ENCODE results near the gene NOC4L. TPM values are rescaled to one million over a fixed set of nuclear protein-coding genes. Genes with fewer than 3 reads are reported as not detected.

The NOC4L gene
- total RNA-seq, 2 donors from 2014 or later = 10.9 to 18.1 TPM

GRCh38 chr12:132139912-132140311, 4.3 kb upstream of the NOC4L start:
- ATAC-seq = no peak
- WGBS, 2 donors = 93 to 97% methylated on average over 20 to 27 of the region's 27 CpGs
- Histone ChIP-seq H3K4me1 (peaks cover 14% of the 10 kb centered on the region), H3K9me3 (no peaks in the 10 kb centered on the region), H3K27ac (no peak overlapping the region), H3K36me3 (replicated peaks in 1 of 2; ENCODE audit: insufficient read depth in 1 of 2, low read depth in 2 of 2) (peaks cover 11 to 27% of the 10 kb centered on the region in 2 donors), H3K27me3 (no peaks in the 10 kb centered on the region), H3K4me3 (no peak overlapping the region)
- TF ChIP-seq CTCF (IDR thresholded peaks at IDR 0.05) (no peak), POLR2A (IDR thresholded peaks at IDR 0.05) (no peak)
- no peak for DNase-seq
- intact Hi-C loops (cut with DNase I) = no loop called here

GRCh38 chr12:132140501-132140900, 3.8 kb upstream of the NOC4L start:
- intact Hi-C loops (cut with DNase I) = no loop called here
- no peak for DNase-seq
- H3K27me3 ChIP-seq = no peaks in the 10 kb centered on the region
- TF ChIP-seq POLR2A (IDR thresholded peaks at IDR 0.05) (no peak), CTCF (IDR thresholded peaks at IDR 0.05) (no peak)
- H3K36me3 ChIP-seq (replicated peaks in 1 of 2; ENCODE audit: insufficient read depth in 1 of 2, low read depth in 2 of 2) = peaks cover 11 to 27% of the 10 kb centered on the region in 2 donors
- WGBS, 2 donors = 90 to 97% methylated on average over 6 to 15 of the region's 15 CpGs
- no peak overlapping the region for H3K27ac ChIP-seq
- H3K4me3 ChIP-seq = no peak overlapping the region
- no peaks in the 10 kb centered on the region for H3K9me3 ChIP-seq
- ATAC-seq = no peak
- peaks cover 19% of the 10 kb centered on the region for H3K4me1 ChIP-seq

GRCh38 chr12:132140918-132141841, 3.1 kb upstream of the NOC4L start:
- H3K4me3 ChIP-seq = no peak overlapping the region
- 94 to 95% methylated on average over 11 to 38 of the region's 38 CpGs for WGBS, 2 donors
- no peak overlapping the region for H3K27ac ChIP-seq
- no peak for ATAC-seq
- DNase-seq = peak in 1 of 4 donors; percentile 9
- no peak for TF ChIP-seq CTCF (IDR thresholded peaks at IDR 0.05)
- no peak for TF ChIP-seq POLR2A (IDR thresholded peaks at IDR 0.05)
- peaks cover 11 to 27% of the 10 kb centered on the region in 2 donors for H3K36me3 ChIP-seq (replicated peaks in 1 of 2; ENCODE audit: insufficient read depth in 1 of 2, low read depth in 2 of 2)
- no peaks in the 10 kb centered on the region for H3K9me3 ChIP-seq
- H3K4me1 ChIP-seq = peaks cover 19% of the 10 kb centered on the region
- intact Hi-C loops (cut with DNase I) = no loop called here
- H3K27me3 ChIP-seq = no peaks in the 10 kb centered on the region

- Histone ChIP-seq H3K27ac (no peak overlapping the region), H3K27me3 (no peaks in the 10 kb centered on the region), H3K4me1 (peaks cover 19% of the 10 kb centered on the region), H3K36me3 (replicated peaks in 1 of 2; ENCODE audit: insufficient read depth in 1 of 2, low read depth in 2 of 2) (peaks cover 11 to 27% of the 10 kb centered on the region in 2 donors), H3K4me3 (no peak overlapping the region), H3K9me3 (no peaks in the 10 kb centered on the region)
- intact Hi-C loops (cut with DNase I) = no loop called here
- peak in 1 of 4 donors; percentile 12 for DNase-seq
- ATAC-seq = no peak
- TF ChIP-seq CTCF (IDR thresholded peaks at IDR 0.05) (no peak), POLR2A (IDR thresholded peaks at IDR 0.05) (no peak)
- WGBS, 2 donors = 79 to 93% methylated on average over 6 to 19 of the region's 22 CpGs
Observed at GRCh38 chr12:132141976-132142678, 2.1 kb upstream of the NOC4L start.

Data from body of pancreas (tissue), 4 donors.